ENCODE results near the gene DYRK1A. TPM values are rescaled to one million over a fixed set of nuclear protein-coding genes. Genes with fewer than 3 reads are reported as not detected.
A peak's percentile ranks its signal among the peaks of the same experiment; 100 is the strongest.

The DYRK1A gene
- polyA plus RNA-seq, 1 donor (not counting 4 experiments of a cell fraction or from before 2014, with no cell fraction given): 25.3 TPM

DNA sequence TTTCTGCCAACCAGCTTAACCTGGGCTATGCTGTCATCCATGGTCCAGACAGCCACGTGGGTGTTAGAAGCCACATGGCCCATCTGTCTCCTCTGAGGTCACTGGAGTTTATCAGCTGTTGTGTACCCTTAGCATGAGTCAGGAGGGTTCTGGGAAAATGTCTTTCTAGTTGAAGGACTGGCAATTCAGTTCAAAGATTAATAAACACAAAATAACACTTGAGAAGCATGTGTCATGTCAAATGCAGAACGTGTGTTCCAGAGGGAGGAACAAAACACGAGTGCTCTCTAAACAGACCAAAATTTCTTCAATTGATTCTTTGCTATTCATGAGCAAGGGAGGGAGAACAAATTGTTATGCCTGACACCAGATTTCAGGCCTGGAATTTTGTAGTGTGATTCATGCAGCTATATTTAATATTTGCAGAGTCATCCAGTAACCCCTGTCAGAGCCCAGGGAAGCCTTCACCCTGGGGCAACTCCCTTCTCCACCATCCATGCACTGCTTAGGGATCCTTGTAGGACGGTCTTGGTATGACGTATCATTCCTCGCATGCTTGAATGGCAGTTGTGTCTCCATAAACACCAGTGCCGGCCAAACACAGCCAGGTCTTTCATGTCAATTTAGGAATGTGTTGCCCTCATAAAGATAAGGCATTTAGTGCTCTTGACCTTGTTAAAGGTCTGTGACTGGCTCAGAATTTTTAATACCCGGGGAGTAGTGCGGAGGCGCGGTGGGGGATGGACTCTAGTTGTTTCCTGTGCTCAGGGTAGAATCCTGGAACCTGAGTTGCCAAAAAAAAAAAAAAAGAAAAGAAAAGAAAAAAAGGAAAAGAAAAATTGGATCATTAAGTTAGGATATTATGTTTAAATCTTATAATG is 27.7 kb upstream of the DYRK1A start:
- H4K20me1 ChIP-seq (ENCODE audit: control insufficient read depth, extremely low read depth, insufficient read depth, low read length): no peaks in the 10 kb centered on the region
- peak overlapping the region; percentile 88 for H3K27ac ChIP-seq (ENCODE audit: control insufficient read depth, insufficient read depth, low read length)
- peak overlapping the region in 1 of 3 experiments; percentile 50 for H3K4me3 ChIP-seq (ENCODE audit: control insufficient read depth in 2 of 3, extremely low read depth in 1 of 3, insufficient read depth in 2 of 3, low read depth in 1 of 3, low read length in 3 of 3)
- H3K4me1 ChIP-seq (ENCODE audit: control insufficient read depth, extremely low read depth, insufficient read depth, low read length): peaks cover 44% of the 10 kb centered on the region
- DNase-seq (ENCODE audit: low read depth, low spot score) (peak; percentile 84), FAIRE-seq (peak; percentile 72)
- H3K9me3 ChIP-seq (ENCODE audit: control insufficient read depth, low read depth, low read length): no peaks in the 10 kb centered on the region
- no peaks in the 10 kb centered on the region for H3K27me3 ChIP-seq (ENCODE audit: control insufficient read depth, extremely low read depth, insufficient read depth, low read length)
- H3K9ac ChIP-seq (ENCODE audit: control insufficient read depth, extremely low read depth, insufficient read depth, low read length): peak overlapping the region; percentile 57
- no peaks in the 10 kb centered on the region for H3K79me2 ChIP-seq (ENCODE audit: control insufficient read depth, insufficient read depth, low read length)
- TF ChIP-seq, protein P1, sequence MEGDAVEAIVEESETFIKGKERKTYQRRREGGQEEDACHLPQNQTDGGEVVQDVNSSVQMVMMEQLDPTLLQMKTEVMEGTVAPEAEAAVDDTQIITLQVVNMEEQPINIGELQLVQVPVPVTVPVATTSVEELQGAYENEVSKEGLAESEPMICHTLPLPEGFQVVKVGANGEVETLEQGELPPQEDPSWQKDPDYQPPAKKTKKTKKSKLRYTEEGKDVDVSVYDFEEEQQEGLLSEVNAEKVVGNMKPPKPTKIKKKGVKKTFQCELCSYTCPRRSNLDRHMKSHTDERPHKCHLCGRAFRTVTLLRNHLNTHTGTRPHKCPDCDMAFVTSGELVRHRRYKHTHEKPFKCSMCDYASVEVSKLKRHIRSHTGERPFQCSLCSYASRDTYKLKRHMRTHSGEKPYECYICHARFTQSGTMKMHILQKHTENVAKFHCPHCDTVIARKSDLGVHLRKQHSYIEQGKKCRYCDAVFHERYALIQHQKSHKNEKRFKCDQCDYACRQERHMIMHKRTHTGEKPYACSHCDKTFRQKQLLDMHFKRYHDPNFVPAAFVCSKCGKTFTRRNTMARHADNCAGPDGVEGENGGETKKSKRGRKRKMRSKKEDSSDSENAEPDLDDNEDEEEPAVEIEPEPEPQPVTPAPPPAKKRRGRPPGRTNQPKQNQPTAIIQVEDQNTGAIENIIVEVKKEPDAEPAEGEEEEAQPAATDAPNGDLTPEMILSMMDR (optimal IDR thresholded peaks at IDR 0.05 in 1 of 3, IDR thresholded peaks at IDR 0.05 in 1 of 3, conservative IDR thresholded peaks at IDR 0.05 in 1 of 3; ENCODE audit: extremely low read depth in 1 of 3, insufficient read depth in 2 of 3, low read length in 3 of 3): no peak
- TF ChIP-seq EZH2 (IDR thresholded peaks at IDR 0.05; ENCODE audit: low read length): no peak
- peak overlapping the region; percentile 70 for H2AFZ ChIP-seq (ENCODE audit: control insufficient read depth, low read length)
- H3K4me2 ChIP-seq (ENCODE audit: control insufficient read depth, extremely low read depth, insufficient read depth, low read depth, low read length): peak overlapping the region; percentile 72
- no peaks in the 10 kb centered on the region for H3K9me1 ChIP-seq (ENCODE audit: control insufficient read depth, extremely low read depth, insufficient read depth, low read length)
- no peaks in the 10 kb centered on the region for H3K36me3 ChIP-seq (ENCODE audit: control insufficient read depth in 2 of 2, extremely low read depth in 1 of 2, insufficient read depth in 2 of 2, low read length in 2 of 2)
- dilution Hi-C loops (cut with MboI; ENCODE audit: extremely low pct_ligation_motif_present, low sequenced_read_pairs): no loop called here

DNA sequence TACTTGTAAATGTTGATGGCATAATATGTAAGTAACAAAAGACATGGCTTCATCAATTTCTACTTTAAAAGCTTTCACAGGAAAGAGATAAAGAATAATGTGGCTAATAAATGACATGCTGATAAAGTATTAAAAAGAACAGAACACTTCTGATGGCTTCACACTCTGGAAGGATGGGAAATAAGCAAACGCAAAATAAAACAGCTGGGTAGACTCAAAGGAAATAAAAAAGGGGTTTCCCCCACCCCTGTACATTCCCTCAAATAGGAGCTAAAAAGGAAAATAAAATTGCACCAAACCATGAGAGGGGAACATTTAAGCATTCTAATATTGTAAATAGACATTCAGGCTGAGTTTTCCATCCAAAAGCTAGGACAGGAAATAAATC is 27.0 kb upstream of the DYRK1A start:
- Histone ChIP-seq H3K4me2 (ENCODE audit: control insufficient read depth, extremely low read depth, insufficient read depth, low read depth, low read length) (peak overlapping the region; percentile 72), H4K20me1 (ENCODE audit: control insufficient read depth, extremely low read depth, insufficient read depth, low read length) (no peaks in the 10 kb centered on the region), H3K27me3 (ENCODE audit: control insufficient read depth, extremely low read depth, insufficient read depth, low read length) (no peaks in the 10 kb centered on the region), H3K79me2 (ENCODE audit: control insufficient read depth, insufficient read depth, low read length) (no peaks in the 10 kb centered on the region), H3K9ac (ENCODE audit: control insufficient read depth, extremely low read depth, insufficient read depth, low read length) (peak overlapping the region; percentile 57), H3K27ac (ENCODE audit: control insufficient read depth, insufficient read depth, low read length) (peak overlapping the region; percentile 88), H3K36me3 (ENCODE audit: control insufficient read depth in 2 of 2, extremely low read depth in 1 of 2, insufficient read depth in 2 of 2, low read length in 2 of 2) (no peaks in the 10 kb centered on the region), H3K4me1 (ENCODE audit: control insufficient read depth, extremely low read depth, insufficient read depth, low read length) (peaks cover 44% of the 10 kb centered on the region), H3K9me1 (ENCODE audit: control insufficient read depth, extremely low read depth, insufficient read depth, low read length) (no peaks in the 10 kb centered on the region), H3K9me3 (ENCODE audit: control insufficient read depth, low read depth, low read length) (no peaks in the 10 kb centered on the region), H2AFZ (ENCODE audit: control insufficient read depth, low read length) (no peak overlapping the region), H3K4me3 (ENCODE audit: control insufficient read depth in 2 of 3, extremely low read depth in 1 of 3, insufficient read depth in 2 of 3, low read depth in 1 of 3, low read length in 3 of 3) (no peak overlapping the region)
- FAIRE-seq (no peak), DNase-seq (ENCODE audit: low read depth, low spot score) (no peak)
- dilution Hi-C loops (cut with MboI; ENCODE audit: extremely low pct_ligation_motif_present, low sequenced_read_pairs): no loop called here
- TF ChIP-seq, protein P1 (optimal IDR thresholded peaks at IDR 0.05 in 1 of 3, IDR thresholded peaks at IDR 0.05 in 1 of 3, conservative IDR thresholded peaks at IDR 0.05 in 1 of 3; ENCODE audit: extremely low read depth in 1 of 3, insufficient read depth in 2 of 3, low read length in 3 of 3): no peak
- no peak for TF ChIP-seq EZH2 (IDR thresholded peaks at IDR 0.05; ENCODE audit: low read length)
